K562 (cell line): ENCODE results near the gene SMIM8. TPM values are rescaled to one million over a fixed set of nuclear protein-coding genes. Genes with fewer than 3 reads are reported as not detected.

ENCODE experiments used
- ATAC-seq: fragments of 200-7000 bp; cut with Tn5 transposase; 3 replicates; pipeline ENCODE4 v1.9.1; 2020; ENCODE audit warnings: moderate library complexity
- BruUV-seq: library from RNA; stranded (reverse); fragments of 400-500 nt; replicated peaks from 2 replicates; lab custom pipeline; 2021; lab: Mats Ljungman, UMichigan
- CTCF ChIA-PET: fragments of 300-600 bp; formaldehyde crosslinking; extraction: SDS; loops from one replicate; lab custom pipeline; 2021; ENCODE audit warnings: low intra/inter-chr PET ratio; lab: Yijun Ruan, JAX
- POLR2A ChIA-PET: fragments of 300-600, 350-650 bp; sonication (Branson Sonifier 250); formaldehyde crosslinking; extraction: SDS; loops from one replicate; lab custom pipeline; 2021; ENCODE audit warnings: antibody characterized with exemption, inconsistent platforms; lab: Yijun Ruan, JAX
- DNase-seq, 4 experiments: peaks; one replicate each; pipeline versions ENCODE4 v3.0.0 to v3.0.0-alpha.2; 2011 to 2018; ENCODE audit warnings: low spot score in 3 of 4, mixed read lengths in 3 of 4; ENCODE audit errors: extremely low read depth in 1 of 4
- FAIRE-seq: peaks from 2 replicates; lab custom pipeline; 2011; peaks lifted over from hg19 to GRCh38; lab: Jason Lieb, UNC
- H2AFZ ChIP-seq: 2 replicates; pipeline ENCODE4 v1.6.0; 2011; ENCODE audit warnings: low read depth, low read length, control low read depth, inconsistent platforms
- H3K27ac ChIP-seq: fragments of 200-600 bp; 3 replicates; pipeline ENCODE4 v1.8.0; 2011; ENCODE audit warnings: low read depth, mild to moderate bottlenecking, control low read depth, inconsistent platforms, low read length, moderate library complexity, mixed read lengths; ENCODE audit errors: extremely low read depth
- H3K27me3 ChIP-seq, 2 experiments: fragments of 300-600 bp in 1 of 2; 2 replicates in 1 of 2; 3 replicates in 1 of 2; pipeline versions ENCODE4 v1.6.0 to v1.8.0; 2011; ENCODE audit warnings: inconsistent platforms in 2 of 2, low read length in 2 of 2, mild to moderate bottlenecking in 1 of 2, mixed read lengths in 1 of 2, moderate library complexity in 1 of 2; ENCODE audit not compliant: control insufficient read depth in 2 of 2, insufficient read depth in 2 of 2
- H3K36me3 ChIP-seq: fragments of 300-600 bp; 3 replicates; pipeline ENCODE4 v1.8.0; 2011; ENCODE audit warnings: mild to moderate bottlenecking, low read length, inconsistent platforms; ENCODE audit not compliant: control insufficient read depth, insufficient read depth
- H3K4me1 ChIP-seq, 2 experiments: fragments of 200-600 bp in 1 of 2; replicated peaks in 1 of 2; 2 replicates in 1 of 2; 3 replicates in 1 of 2; pipeline versions ENCODE4 v1.5.1 to v1.8.0; 2011; ENCODE audit warnings: inconsistent platforms in 2 of 2, low read length in 2 of 2, mild to moderate bottlenecking in 1 of 2, mixed read lengths in 1 of 2, moderate library complexity in 1 of 2; ENCODE audit not compliant: control insufficient read depth in 2 of 2, insufficient read depth in 2 of 2
- H3K4me2 ChIP-seq: 2 replicates; pipeline ENCODE4 v1.6.1; 2011; ENCODE audit warnings: low read length, control low read depth, inconsistent platforms, mixed read lengths; ENCODE audit not compliant: insufficient read depth
- H3K4me3 ChIP-seq: fragments of 200-600 bp; sonication (generic), shearing (Covaris generic); 2 replicates; pipeline ENCODE4 v1.5.1; 2016; ENCODE audit warnings: control low read depth, inconsistent platforms
- H3K79me2 ChIP-seq: fragments of 200-600 bp; 3 replicates; pipeline ENCODE4 v1.8.0; 2011; ENCODE audit warnings: low read length, inconsistent platforms; ENCODE audit not compliant: control insufficient read depth, insufficient read depth
- H3K9ac ChIP-seq, 2 experiments: 2 replicates each; pipeline versions ENCODE4 v1.6.0 to v1.6.1; 2011; ENCODE audit warnings: low read depth in 2 of 2, low read length in 2 of 2, control low read depth in 1 of 2, inconsistent platforms in 1 of 2, mild to moderate bottlenecking in 1 of 2, mixed read lengths in 1 of 2; ENCODE audit not compliant: insufficient read depth in 1 of 2
- H3K9me1 ChIP-seq: one replicate; pipeline ENCODE4 v1.6.0; 2011; ENCODE audit warnings: inconsistent platforms, mild to moderate bottlenecking, low read length, moderate library complexity; ENCODE audit not compliant: control insufficient read depth, insufficient read depth
- H3K9me3 ChIP-seq: replicated peaks from 2 replicates; pipeline ENCODE4 v1.5.1; 2011; ENCODE audit warnings: low read depth, low read length, inconsistent platforms; ENCODE audit not compliant: control insufficient read depth, insufficient read depth
- H4K20me1 ChIP-seq: replicated peaks from 2 replicates; pipeline ENCODE4 v1.6.1; 2011; ENCODE audit warnings: low read length, inconsistent platforms, mixed read lengths; ENCODE audit not compliant: control insufficient read depth, insufficient read depth
- ARID1B ChIP-seq: fragments of 450-650 bp; IDR thresholded peaks from 2 replicates; pipeline ENCODE4 v1.6.1; 2016; ENCODE audit warnings: antibody characterized with exemption, mild to moderate bottlenecking, inconsistent platforms
- ATF3 ChIP-seq, 2 experiments: fragments of 450-650 bp in 1 of 2; sonication (generic) in 1 of 2; formaldehyde crosslinking in 1 of 2; IDR thresholded peaks in 1 of 2; conservative IDR thresholded peaks in 1 of 2; 2 replicates each; pipeline versions ENCODE4 v1.6.1 to v1.8.1; 2016 to 2023; ENCODE audit warnings: mild to moderate bottlenecking in 2 of 2, moderate library complexity in 2 of 2, inconsistent platforms in 1 of 2, missing genetic modification reagents in 1 of 2
- BMI1 ChIP-seq: fragments of 150-350 bp; IDR thresholded peaks from 2 replicates; pipeline ENCODE4 v1.6.1; 2014; ENCODE audit warnings: low read length
- FOSL1 ChIP-seq: fragments of 200-800 bp; sonication (Bioruptor generic); conservative IDR thresholded peaks from 2 replicates; pipeline ENCODE4 v1.6.1; 2016; ENCODE audit warnings: missing genetic modification characterization, missing compliant biosample characterization
- MEIS2 ChIP-seq: fragments of 450-650 bp; IDR thresholded peaks from 2 replicates; pipeline ENCODE4 v1.6.1; 2014; ENCODE audit warnings: mild to moderate bottlenecking; ENCODE audit not compliant: partially characterized antibody
- MNT ChIP-seq, 2 experiments: fragments of 450-650 bp; conservative IDR thresholded peaks; 2 replicates each; pipeline ENCODE4 v1.6.1; 2017; ENCODE audit warnings: mild to moderate bottlenecking in 2 of 2, moderate library complexity in 2 of 2
- NFE2 ChIP-seq: IDR thresholded peaks from 2 replicates; pipeline ENCODE4 v1.6.1; 2014; ENCODE audit warnings: antibody characterized with exemption, low read depth
- RFX1 ChIP-seq: fragments of 450-650 bp; IDR thresholded peaks from 2 replicates; pipeline ENCODE4 v1.6.1; 2016; ENCODE audit warnings: mild to moderate bottlenecking, moderate library complexity
- SOX6 ChIP-seq: fragments of 450-650 bp; IDR thresholded peaks from 2 replicates; pipeline ENCODE4 v1.6.1; 2014; ENCODE audit warnings: mild to moderate bottlenecking
- ZBTB1 ChIP-seq: sonication (generic); formaldehyde crosslinking; IDR thresholded peaks from 2 replicates; pipeline ENCODE4 v1.8.1; 2023; ENCODE audit warnings: missing genetic modification reagents, low read depth, mild to moderate bottlenecking, borderline replicate concordance
- WGBS: fragments of 100-300 bp; shearing (Covaris generic); methylation state at CpG from one replicate; pipeline ENCODE4 v1.1.6; 2016; ENCODE audit warnings: low coverage, mixed read lengths; ENCODE audit not compliant: insufficient coverage; ENCODE audit errors: missing lambda C conversion rate; 5-methylcytosine and 5-hydroxymethylcytosine counted together
- in situ Hi-C: fragments of 300-500 bp; cut with MboI; formaldehyde crosslinking; loops from 4 replicates; pipeline ENCODE4 v1.15.0; 2018; ENCODE audit warnings: inconsistent platforms, mixed read lengths
- intact Hi-C: fragments of 100-400 bp; cut with micrococcal nuclease; formaldehyde crosslinking; loops from 2 replicates; pipeline ENCODE4 v1.14.2; 2022
- polyA plus RNA-seq, 8 experiments: library from polyadenylated mRNA; depleted of rRNA in 4 of 8; stranded (reverse) in 5 of 8; unstranded in 3 of 8; fragments of >200 nt; fragmentation: Nextera tagmentation in 2 of 8; fragmentation: Illumina TruSeq in 1 of 8; extraction: Ambion mirVana in 2 of 8; extraction: Trizol in 1 of 8; gene quantifications; 2 replicates each; pipeline versions ENCODE4 v1.2.1 to v1.2.3, GENCODE V29; 2011 to 2014; ENCODE audit warnings: inconsistent platforms in 1 of 8, missing spikeins in 1 of 8
- total RNA-seq, 7 experiments: library from RNA; depleted of rRNA in 6 of 7; stranded (reverse); fragments of >200 nt in 6 of 7; fragmentation: Illumina TruSeq in 2 of 7; extraction: Trizol in 2 of 7; gene quantifications; 2 replicates each; pipeline versions ENCODE4 v1.2.1 to v1.2.3, GENCODE V29; 2011 to 2021; ENCODE audit warnings: low replicate concordance in 1 of 7
- TF ChIP-seq, protein P1 (sequence below): fragments of 450-650 bp; conservative IDR thresholded peaks from 2 replicates; pipeline ENCODE4 v1.6.1; 2016; ENCODE audit warnings: missing genetic modification characterization, low read depth, mild to moderate bottlenecking, control low read depth, missing compliant biosample characterization
- TF ChIP-seq, protein P2 (sequence below), 2 experiments: IDR thresholded peaks in 1 of 2; conservative IDR thresholded peaks in 1 of 2; 2 replicates each; pipeline ENCODE4 v1.6.1; 2016; ENCODE audit warnings: low read depth in 2 of 2, mild to moderate bottlenecking in 1 of 2, missing compliant biosample characterization in 1 of 2, missing genetic modification characterization in 1 of 2, moderate library complexity in 1 of 2

Gene SMIM8
- total and polyA plus RNA-seq, 9 of the 15 experiments (the other 6 are each of a cell fraction or from before 2014, with no cell fraction given) = 8.3 to 53.7 (median 15.1) TPM

- H3K27me3 ChIP-seq = no peaks in the 10 kb centered on the region
- in situ Hi-C loops (no loop called here), intact Hi-C loops (no loop called here)
- 38% methylated on average over 4 of the region's 4 CpGs for WGBS
- H3K4me1 ChIP-seq = peaks cover 4 to 10% of the 10 kb centered on the region in 2 experiments; a peak in 4 of 5 replicates
- BruUV-seq = no TSS peak
- no peak overlapping the region for H3K9ac ChIP-seq
- no peaks in the 10 kb centered on the region for H4K20me1 ChIP-seq
- FAIRE-seq = peak; percentile 32
- H3K79me2 ChIP-seq = no peaks in the 10 kb centered on the region
- no peak overlapping the region for H3K4me3 ChIP-seq
- H3K9me1 ChIP-seq = no peaks in the 10 kb centered on the region
- H2AFZ ChIP-seq = no peak overlapping the region
- ChIA-PET POLR2A (interaction anchor here (0.6 to 1.0 kb wide), 3 partner anchors 12 to 85 kb away, joined by 3 to 5 read pairs (median 3); no protein-coding TSS in a partner anchor), CTCF (interaction anchor here (0.6 kb wide), 1 partner anchor 13 kb away, joined by 3 read pairs; no protein-coding TSS in a partner anchor)
- H3K9me3 ChIP-seq = peaks cover 17% of the 10 kb centered on the region; the same call in 1 of the 2 replicates
- H3K36me3 ChIP-seq = no peaks in the 10 kb centered on the region
- ATAC-seq = 0 out of 3 replicates have a peak, but pooled peaks have one; percentile 27
- peak in 2 of 4 experiments; percentile 19 to 30 for DNase-seq
- H3K27ac ChIP-seq = peak overlapping the region; percentile 38; the same call in 1 of the 3 replicates
- no peak overlapping the region for H3K4me2 ChIP-seq
- no peak for TF ChIP-seq ZBTB1 (CRISPR knock-in tag)
- peak; percentile 20; the same call in 1 of the 2 replicates for TF ChIP-seq NFE2
- 0 out of 2 replicates have a peak, but pooled peaks have one; percentile 19 for TF ChIP-seq RFX1
- TF ChIP-seq MNT (conservative IDR thresholded peaks at IDR 0.05) = 0 out of 4 replicates have a peak, but pooled peaks of 1 of the 2 experiments have one; percentile 16
- peak; percentile 88 for TF ChIP-seq MEIS2
- TF ChIP-seq, protein P1, sequence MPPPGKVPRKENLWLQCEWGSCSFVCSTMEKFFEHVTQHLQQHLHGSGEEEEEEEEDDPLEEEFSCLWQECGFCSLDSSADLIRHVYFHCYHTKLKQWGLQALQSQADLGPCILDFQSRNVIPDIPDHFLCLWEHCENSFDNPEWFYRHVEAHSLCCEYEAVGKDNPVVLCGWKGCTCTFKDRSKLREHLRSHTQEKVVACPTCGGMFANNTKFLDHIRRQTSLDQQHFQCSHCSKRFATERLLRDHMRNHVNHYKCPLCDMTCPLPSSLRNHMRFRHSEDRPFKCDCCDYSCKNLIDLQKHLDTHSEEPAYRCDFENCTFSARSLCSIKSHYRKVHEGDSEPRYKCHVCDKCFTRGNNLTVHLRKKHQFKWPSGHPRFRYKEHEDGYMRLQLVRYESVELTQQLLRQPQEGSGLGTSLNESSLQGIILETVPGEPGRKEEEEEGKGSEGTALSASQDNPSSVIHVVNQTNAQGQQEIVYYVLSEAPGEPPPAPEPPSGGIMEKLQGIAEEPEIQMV (tag) = no peak
- TF ChIP-seq SOX6 = peak; percentile 91
- TF ChIP-seq, protein P2, sequence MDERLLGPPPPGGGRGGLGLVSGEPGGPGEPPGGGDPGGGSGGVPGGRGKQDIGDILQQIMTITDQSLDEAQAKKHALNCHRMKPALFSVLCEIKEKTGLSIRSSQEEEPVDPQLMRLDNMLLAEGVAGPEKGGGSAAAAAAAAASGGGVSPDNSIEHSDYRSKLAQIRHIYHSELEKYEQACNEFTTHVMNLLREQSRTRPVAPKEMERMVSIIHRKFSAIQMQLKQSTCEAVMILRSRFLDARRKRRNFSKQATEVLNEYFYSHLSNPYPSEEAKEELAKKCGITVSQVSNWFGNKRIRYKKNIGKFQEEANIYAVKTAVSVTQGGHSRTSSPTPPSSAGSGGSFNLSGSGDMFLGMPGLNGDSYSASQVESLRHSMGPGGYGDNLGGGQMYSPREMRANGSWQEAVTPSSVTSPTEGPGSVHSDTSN (CRISPR knock-in tag; IDR thresholded peaks at IDR 0.05; ENCODE audit: low read depth) = no peak
- TF ChIP-seq, protein P2 (tag; conservative IDR thresholded peaks at IDR 0.05; ENCODE audit: low read depth) = 0 out of 2 replicates have a peak, but pooled peaks have one; percentile 16
- TF ChIP-seq BMI1 = no peak
- TF ChIP-seq ATF3 (IDR thresholded peaks at IDR 0.05) = peak; percentile 78
- no peak for TF ChIP-seq ATF3 (CRISPR knock-in tag; conservative IDR thresholded peaks at IDR 0.05)
- TF ChIP-seq ARID1B = peak; percentile 57; the same call in 1 of the 2 replicates
- TF ChIP-seq FOSL1 (tag) = peak; percentile 46; the same call in 1 of the 2 replicates
Measured at GRCh38 chr6:87366072-87366827, 43.9 kb downstream of the SMIM8 start.
